IgD-negative memory B cell (primary cell): Measurements from ENCODE around the gene ACOT4. TPM values are rescaled to one million over a fixed set of nuclear protein-coding genes. Genes with fewer than 3 reads are reported as not detected.
"Not testable (repeated sequence)": the region's sequence is repeated elsewhere in the genome, so short reads cannot be mapped to it uniquely, and the experiment has no call there.

Source experiments
- H3K27ac Mint-ChIP-seq, 3 donors: one replicate each; pipeline ENCODE4 v1.8.0; 2020 to 2022; ENCODE audit warnings: mild to moderate bottlenecking in 3 of 3, mixed read lengths in 3 of 3, moderate library complexity in 1 of 3
- H3K27me3 Mint-ChIP-seq: one replicate; pipeline ENCODE4 v1.8.0; 2021; ENCODE audit warnings: mixed read lengths
- H3K36me3 Mint-ChIP-seq: one replicate; pipeline ENCODE4 v1.8.0; 2020; ENCODE audit warnings: mild to moderate bottlenecking, mixed read lengths
- H3K4me1 Mint-ChIP-seq, 3 donors: one replicate each; pipeline ENCODE4 v1.8.0; 2020 to 2022; ENCODE audit warnings: mixed read lengths in 3 of 3, mild to moderate bottlenecking in 1 of 3
- H3K4me3 Mint-ChIP-seq, 4 donors: one replicate each; pipeline ENCODE4 v1.8.0; 2020 to 2022; ENCODE audit warnings: mild to moderate bottlenecking in 4 of 4, mixed read lengths in 4 of 4, moderate library complexity in 3 of 4
- H3K9me3 Mint-ChIP-seq, 3 donors: one replicate each; pipeline ENCODE4 v1.8.0; 2020 to 2021; ENCODE audit warnings: mixed read lengths in 3 of 3, mild to moderate bottlenecking in 1 of 3
- polyA plus RNA-seq: library from polyadenylated mRNA; unstranded; fragments of 300-500 nt; fragmentation: Illumina TruSeq; gene quantifications from one replicate; pipeline ENCODE4 v1.2.3, GENCODE V29; 2021

Gene ACOT4
- polyA plus RNA-seq, 1 donor from 2014 or later = 2.4 TPM

- H3K27ac Mint-ChIP-seq = peak within 1 kb of the TSS; percentile 55 to 99 (median 95)
- H3K4me3 Mint-ChIP-seq = peak within 1 kb of the TSS; percentile 86 to 98 (median 96)
- not testable (repeated sequence) for H3K27me3 Mint-ChIP-seq, H3K9me3 Mint-ChIP-seq
- H3K36me3 Mint-ChIP-seq = peaks cover 10% of the 10 kb centered on the region
- peaks cover 25 to 30% (median 28%) of the 10 kb centered on the region in 3 donors for H3K4me1 Mint-ChIP-seq
These were observed 22.3 kb upstream of the ACOT4 start, which contains the start of gene ACOT2 for GRCh38 chr14:73569185-73569958. ACOT2 (plus strand) TSS chr14:73569213; CDS start chr14:73569241, 28 bp downstream.

DNA sequence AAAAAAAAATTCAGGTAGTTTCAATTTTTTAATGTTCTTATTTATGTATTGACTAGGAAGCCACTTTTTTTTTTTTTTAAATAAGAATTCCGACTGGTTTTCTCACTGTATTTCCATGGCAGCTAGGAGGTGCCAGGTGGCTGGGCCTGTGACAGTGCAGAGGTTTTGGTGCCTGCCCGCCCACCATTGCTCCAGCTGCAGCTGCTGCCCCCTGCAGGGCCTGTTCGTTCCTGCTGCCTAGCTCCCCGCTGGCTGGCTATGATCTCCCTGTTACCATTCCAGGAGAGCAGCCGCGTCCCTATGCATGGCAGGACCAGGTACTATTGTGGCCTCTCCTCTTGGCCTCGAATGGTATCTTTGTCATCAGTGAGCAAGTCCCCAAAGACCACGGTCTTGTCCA lies 20.8 kb upstream of the ACOT4 start:
- peaks cover 20 to 25% (median 22%) of the 10 kb centered on the region in 3 donors for H3K4me1 Mint-ChIP-seq
- H3K36me3 Mint-ChIP-seq = peaks cover 10% of the 10 kb centered on the region
- peak overlapping the region in 1 of 3 donors; percentile 55 for H3K27ac Mint-ChIP-seq

DNA sequence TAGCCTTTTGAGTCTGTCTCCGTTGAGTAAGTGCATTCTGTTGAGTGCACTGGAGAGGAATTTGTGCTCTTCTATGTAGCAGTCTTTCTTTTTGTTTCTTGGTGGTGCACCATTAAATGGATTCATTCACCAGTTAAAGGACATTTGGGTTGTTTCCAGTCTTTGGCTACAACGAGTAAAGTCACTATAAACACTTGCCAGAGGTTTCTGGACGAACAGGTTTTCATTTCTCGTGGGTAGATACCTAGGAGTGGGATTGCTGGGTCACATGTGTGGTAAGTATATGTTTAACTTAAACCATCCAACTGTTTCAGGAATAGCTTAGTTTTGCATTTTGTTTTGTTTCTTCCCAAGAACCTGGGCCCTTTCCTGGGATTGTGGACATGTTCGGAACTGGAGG lies 18.6 kb upstream of the ACOT4 start:
- not testable (repeated sequence) for H3K9me3 Mint-ChIP-seq, H3K27ac Mint-ChIP-seq, H3K27me3 Mint-ChIP-seq, H3K36me3 Mint-ChIP-seq
- peaks cover 10 to 16% (median 15%) of the 10 kb centered on the region in 3 donors for H3K4me1 Mint-ChIP-seq
- H3K4me3 Mint-ChIP-seq = peak overlapping the region in 1 of 4 donors; percentile 58

More for the DNA sequence above, 20.8 kb upstream of the ACOT4 start:
- peak overlapping the region in 3 of 4 donors; percentile 39 to 86 (median 80) for H3K4me3 Mint-ChIP-seq
- H3K27me3 Mint-ChIP-seq, H3K9me3 Mint-ChIP-seq: not testable (repeated sequence)

- not testable (repeated sequence) for H3K4me3 Mint-ChIP-seq, H3K36me3 Mint-ChIP-seq, H3K9me3 Mint-ChIP-seq, H3K27me3 Mint-ChIP-seq
- Mint-ChIP-seq H3K27ac (peak overlapping the region in 1 of 3 donors; percentile 47), H3K4me1 (peaks cover 3 to 11% (median 8%) of the 10 kb centered on the region in 3 donors)
These were observed 17.9 kb upstream of the ACOT4 start for GRCh38 chr14:73573740-73574139.

DNA sequence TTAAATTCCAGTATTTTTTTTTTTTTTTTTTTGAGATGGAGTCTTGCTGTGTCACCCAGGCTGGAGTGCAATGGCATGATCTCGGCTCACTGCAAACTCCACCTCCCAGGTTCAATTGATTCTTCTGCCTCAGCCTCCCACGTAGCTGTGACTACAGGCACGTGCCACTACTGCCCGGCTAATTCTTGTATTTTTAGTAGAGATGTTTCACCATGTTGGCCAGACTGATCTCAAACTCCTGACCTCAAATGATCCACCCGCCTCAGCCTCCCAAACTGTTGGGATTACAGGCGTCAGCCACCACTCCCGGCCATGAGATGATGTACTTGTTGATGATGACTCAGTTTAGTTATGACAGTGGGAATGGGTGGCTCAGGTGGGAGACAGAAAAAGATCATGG lies 17.4 kb upstream of the ACOT4 start:
- not testable (repeated sequence) for H3K36me3 Mint-ChIP-seq, H3K27ac Mint-ChIP-seq, H3K27me3 Mint-ChIP-seq, H3K4me3 Mint-ChIP-seq, H3K4me1 Mint-ChIP-seq, H3K9me3 Mint-ChIP-seq

DNA sequence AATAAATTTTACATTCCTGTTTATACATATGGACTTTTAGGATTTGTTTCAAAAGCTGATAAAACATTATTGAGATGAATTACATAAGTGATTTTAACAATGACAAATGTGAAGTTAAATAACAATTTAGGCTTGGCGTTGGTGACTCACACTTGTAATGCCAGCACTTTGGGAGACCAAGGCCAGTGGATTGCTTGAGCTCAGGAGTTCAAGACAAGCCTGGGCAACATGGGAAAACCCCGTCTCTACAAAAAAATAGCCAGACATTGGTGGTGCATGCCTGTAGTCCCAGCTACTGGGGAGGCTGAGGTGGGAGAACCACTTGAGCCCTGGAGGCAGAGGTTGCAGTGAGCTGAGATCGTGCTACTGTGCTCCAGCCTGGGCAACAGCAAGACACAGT lies 15.3 kb upstream of the ACOT4 start:
- H3K36me3 Mint-ChIP-seq = peaks cover 6% of the 10 kb centered on the region
- no peak overlapping the region for H3K27ac Mint-ChIP-seq
- no peaks in the 10 kb centered on the region for H3K27me3 Mint-ChIP-seq
- H3K9me3 Mint-ChIP-seq = no peaks in the 10 kb centered on the region
- H3K4me3 Mint-ChIP-seq = no peak overlapping the region
- peaks cover 0 to 4% (median 3%) of the 10 kb centered on the region in 3 donors for H3K4me1 Mint-ChIP-seq

DNA sequence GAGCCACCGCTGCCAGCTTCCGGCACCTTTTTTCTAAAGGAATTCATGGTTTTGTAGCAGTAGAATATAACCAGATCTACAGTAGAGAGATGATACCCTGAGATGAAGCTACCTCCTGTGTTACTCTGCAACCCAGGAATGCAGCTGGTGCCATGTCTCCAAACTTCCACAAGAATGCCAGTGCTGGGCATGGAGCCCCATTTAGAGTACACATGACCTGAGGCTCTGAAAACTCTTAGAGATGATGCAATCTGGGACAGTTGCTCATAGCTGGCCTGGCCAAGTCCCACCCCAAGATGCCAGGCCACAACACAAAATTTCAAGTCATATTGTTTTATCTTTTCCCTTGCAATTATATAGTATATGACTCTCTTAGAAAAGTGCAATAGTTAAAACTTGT lies 14.5 kb upstream of the ACOT4 start:
- not testable (repeated sequence) for H3K27me3 Mint-ChIP-seq, H3K4me1 Mint-ChIP-seq, H3K9me3 Mint-ChIP-seq, H3K36me3 Mint-ChIP-seq, H3K27ac Mint-ChIP-seq, H3K4me3 Mint-ChIP-seq

GRCh38 chr14:73582102-73582979 lies 9.3 kb upstream of the ACOT4 start:
- not testable (repeated sequence) for H3K27me3 Mint-ChIP-seq, H3K9me3 Mint-ChIP-seq, H3K4me3 Mint-ChIP-seq, H3K4me1 Mint-ChIP-seq, H3K36me3 Mint-ChIP-seq
- H3K27ac Mint-ChIP-seq = peak overlapping the region in 1 of 3 donors; percentile 83

GRCh38 chr14:73588695-73589094 lies 3.0 kb upstream of the ACOT4 start:
- Mint-ChIP-seq H3K4me3 (peak overlapping the region in 1 of 4 donors; percentile 17), H3K27ac (no peak overlapping the region), H3K9me3 (no peaks in the 10 kb centered on the region), H3K4me1 (peaks cover 0 to 6% (median 4%) of the 10 kb centered on the region in 3 donors), H3K36me3 (no peaks in the 10 kb centered on the region), H3K27me3 (no peaks in the 10 kb centered on the region)

DNA sequence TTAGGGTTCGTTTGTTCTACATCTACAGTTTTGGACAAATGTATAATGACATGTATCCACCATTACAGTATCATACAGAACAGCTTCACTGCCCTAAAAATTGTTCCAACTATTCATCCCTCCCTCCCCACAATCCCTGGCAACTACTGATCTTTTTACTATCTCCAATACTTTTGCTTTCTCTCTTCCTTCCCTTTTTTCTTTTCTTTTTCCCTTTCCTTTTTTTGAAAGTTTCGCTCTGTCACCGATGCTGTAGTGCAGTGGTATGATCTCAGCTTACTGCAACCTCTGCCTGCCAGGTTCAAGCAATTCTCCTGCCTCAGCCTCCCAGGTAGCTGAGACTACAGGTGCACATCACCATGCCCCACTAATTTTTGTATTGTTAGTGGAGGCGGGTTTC lies 2.6 kb upstream of the ACOT4 start:
- H3K4me1 Mint-ChIP-seq = peaks cover 0 to 6% (median 4%) of the 10 kb centered on the region in 3 donors
- no peaks in the 10 kb centered on the region for H3K36me3 Mint-ChIP-seq
- H3K27ac Mint-ChIP-seq = no peak overlapping the region
- H3K27me3 Mint-ChIP-seq = no peaks in the 10 kb centered on the region
- H3K4me3 Mint-ChIP-seq = peak overlapping the region in 3 of 4 donors; percentile 13 to 30 (median 17)
- H3K9me3 Mint-ChIP-seq = no peaks in the 10 kb centered on the region

- H3K4me3 Mint-ChIP-seq = peak overlapping the region in 1 of 4 donors; percentile 91
- H3K27ac Mint-ChIP-seq, H3K9me3 Mint-ChIP-seq, H3K27me3 Mint-ChIP-seq, H3K4me1 Mint-ChIP-seq, H3K36me3 Mint-ChIP-seq: not testable (repeated sequence)
These were observed 1.0 kb upstream of the ACOT4 start for GRCh38 chr14:73590673-73591004.

DNA sequence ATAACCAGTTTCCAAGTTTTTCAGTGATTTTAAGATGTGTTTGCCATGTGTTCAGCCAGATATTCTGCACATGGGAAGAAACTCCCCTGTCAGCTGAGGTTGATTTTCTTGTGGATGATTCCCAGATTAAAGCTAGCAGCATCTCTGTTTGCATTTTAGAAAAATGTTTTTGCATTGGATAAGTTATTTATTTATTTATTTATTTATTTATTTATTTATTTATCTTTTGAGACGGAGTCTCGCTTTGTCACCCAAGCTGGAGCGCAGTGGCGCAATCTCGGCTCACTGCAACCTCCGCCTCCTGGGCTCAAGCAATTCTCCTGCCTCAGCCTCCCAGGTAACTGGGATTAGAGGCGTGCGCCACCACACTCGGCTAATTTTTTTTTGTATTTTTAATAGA lies 2.8 kb downstream of the ACOT4 start:
- H3K36me3 Mint-ChIP-seq = peaks cover 7% of the 10 kb centered on the region
- no peak overlapping the region for H3K27ac Mint-ChIP-seq
- peaks cover 0 to 6% (median 4%) of the 10 kb centered on the region in 3 donors for H3K4me1 Mint-ChIP-seq
- no peaks in the 10 kb centered on the region for H3K9me3 Mint-ChIP-seq
- H3K4me3 Mint-ChIP-seq = peak overlapping the region in 1 of 4 donors; percentile 74
- H3K27me3 Mint-ChIP-seq = no peaks in the 10 kb centered on the region

GRCh38 chr14:73599499-73599898 lies 7.8 kb downstream of the ACOT4 start:
- Mint-ChIP-seq H3K4me3 (no peak overlapping the region), H3K27me3 (no peaks in the 10 kb centered on the region), H3K36me3 (peaks cover 7% of the 10 kb centered on the region), H3K4me1 (no peaks in the 10 kb centered on the region), H3K9me3 (no peaks in the 10 kb centered on the region), H3K27ac (no peak overlapping the region)

DNA sequence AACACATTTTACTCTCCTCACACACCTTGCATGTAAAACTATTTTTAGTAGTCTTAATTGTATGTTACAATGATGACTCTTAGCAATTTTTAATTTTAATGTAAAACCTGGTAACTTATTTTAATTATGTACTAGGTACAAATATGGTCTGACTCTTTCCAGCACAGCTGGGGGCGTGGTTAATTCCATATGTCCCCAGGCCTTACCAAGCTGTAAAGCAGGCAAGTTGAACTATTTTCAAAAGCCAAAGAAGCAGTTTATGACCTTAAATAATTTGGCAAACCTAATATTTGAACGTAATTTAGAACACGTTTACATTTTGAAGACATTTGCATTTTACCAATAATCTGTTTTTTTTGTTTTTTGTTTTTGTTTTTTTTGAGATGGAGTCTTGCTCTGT lies 11.3 kb downstream of the ACOT4 start:
- H3K9me3 Mint-ChIP-seq = no peaks in the 10 kb centered on the region
- H3K4me3 Mint-ChIP-seq = no peak overlapping the region
- peaks cover 5% of the 10 kb centered on the region for H3K36me3 Mint-ChIP-seq
- no peaks in the 10 kb centered on the region for H3K27me3 Mint-ChIP-seq
- H3K4me1 Mint-ChIP-seq = peaks cover 0 to 1% (median 0%) of the 10 kb centered on the region in 3 donors
- no peak overlapping the region for H3K27ac Mint-ChIP-seq

GRCh38 chr14:73606271-73606670 lies 14.6 kb downstream of the ACOT4 start:
- H3K4me3 Mint-ChIP-seq = no peak overlapping the region
- no peaks in the 10 kb centered on the region for H3K9me3 Mint-ChIP-seq
- peaks cover 0 to 1% (median 0%) of the 10 kb centered on the region in 3 donors for H3K4me1 Mint-ChIP-seq
- H3K27me3 Mint-ChIP-seq = no peaks in the 10 kb centered on the region
- no peaks in the 10 kb centered on the region for H3K36me3 Mint-ChIP-seq
- no peak overlapping the region for H3K27ac Mint-ChIP-seq
